NCI-H1092 treated with DMSO at 0.1 percent for 48 hours (cell line): ENCODE measurements around the gene SWT1.
"Not testable (repeated sequence)": the region's sequence is repeated elsewhere in the genome, so short reads cannot be mapped to it uniquely, and the experiment has no call there.

Source experiments
- DNase-seq: peaks from one replicate; lab custom pipeline; 2025; lab: John Stamatoyannopoulos, UW

The SWT1 gene

DNA sequence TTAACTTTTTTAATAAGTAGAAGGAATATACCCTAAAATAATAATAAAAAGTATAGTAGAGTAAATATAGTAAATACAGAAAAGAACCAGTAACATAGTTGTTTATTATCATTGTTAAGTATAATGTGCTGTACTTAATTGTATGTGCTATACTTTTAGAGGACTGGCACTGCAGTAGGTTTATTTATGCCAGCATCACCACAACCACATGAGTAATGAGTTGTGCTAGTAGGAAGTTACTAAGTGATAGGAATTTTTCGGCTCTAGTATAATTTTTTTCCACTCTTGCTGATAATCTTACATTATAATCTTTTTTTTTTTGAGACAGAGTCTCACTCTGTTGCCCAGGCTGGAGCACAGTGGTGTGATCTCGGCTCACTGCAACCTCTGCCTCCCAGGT lies 88.5 kb downstream of the SWT1 start:
- no peak for DNase-seq

DNA sequence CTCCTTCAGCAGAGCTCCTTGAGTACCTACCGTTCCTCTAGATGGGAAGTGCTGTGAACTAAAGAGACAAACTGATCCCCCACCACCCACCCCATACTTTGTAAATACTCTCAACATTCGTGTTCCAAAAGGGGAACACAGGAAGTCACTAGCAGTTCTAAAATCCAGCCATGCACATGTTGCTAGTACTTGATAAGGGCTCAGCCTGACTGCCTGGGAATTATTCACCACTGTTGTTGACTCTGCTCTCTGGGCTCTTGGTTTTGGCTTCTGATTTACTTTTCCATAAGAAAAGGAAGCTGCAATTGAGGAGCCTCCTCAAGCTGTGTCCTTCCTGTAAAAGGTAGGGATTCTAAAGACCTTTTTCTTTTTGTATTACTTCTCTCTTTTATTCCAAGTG lies 92.6 kb downstream of the SWT1 start:
- DNase-seq = no peak

DNA sequence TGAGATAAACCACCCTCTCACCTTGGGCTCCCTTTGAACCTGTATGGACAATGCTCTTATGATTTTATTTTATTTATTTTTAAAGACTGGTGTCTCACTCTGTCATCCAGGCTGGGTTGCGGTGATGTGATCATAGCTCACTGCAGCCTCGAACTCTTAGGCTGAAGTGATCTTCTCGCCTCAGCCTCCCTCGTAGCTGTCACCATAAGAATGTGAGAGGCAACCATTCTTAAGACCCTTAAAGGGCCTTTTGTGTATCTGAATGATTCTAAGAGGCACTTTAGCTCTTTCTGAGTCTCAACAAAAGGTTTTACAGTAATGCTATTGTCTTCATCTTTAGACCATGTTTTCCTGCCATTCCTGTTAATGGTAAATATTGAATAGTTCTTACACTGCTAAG lies 93.1 kb downstream of the SWT1 start:
- DNase-seq = no peak

DNA sequence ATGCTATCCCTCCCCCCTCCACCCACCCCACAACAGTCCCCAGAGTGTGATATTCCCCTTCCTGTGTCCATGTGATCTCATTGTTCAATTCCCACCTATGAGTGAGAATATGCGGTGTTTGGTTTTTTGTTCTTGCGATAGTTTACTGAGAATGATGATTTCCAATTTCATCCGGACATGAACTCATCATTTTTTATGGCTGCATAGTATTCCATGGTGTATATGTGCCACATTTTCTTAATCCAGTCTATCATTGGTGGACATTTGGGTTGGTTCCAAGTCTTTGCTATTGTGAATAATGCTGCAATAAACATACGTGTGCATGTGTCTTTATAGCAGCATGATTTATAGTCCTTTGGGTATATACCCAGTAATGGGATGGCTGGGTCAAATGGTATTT lies 95.0 kb downstream of the SWT1 start:
- DNase-seq = not testable (repeated sequence)

DNA sequence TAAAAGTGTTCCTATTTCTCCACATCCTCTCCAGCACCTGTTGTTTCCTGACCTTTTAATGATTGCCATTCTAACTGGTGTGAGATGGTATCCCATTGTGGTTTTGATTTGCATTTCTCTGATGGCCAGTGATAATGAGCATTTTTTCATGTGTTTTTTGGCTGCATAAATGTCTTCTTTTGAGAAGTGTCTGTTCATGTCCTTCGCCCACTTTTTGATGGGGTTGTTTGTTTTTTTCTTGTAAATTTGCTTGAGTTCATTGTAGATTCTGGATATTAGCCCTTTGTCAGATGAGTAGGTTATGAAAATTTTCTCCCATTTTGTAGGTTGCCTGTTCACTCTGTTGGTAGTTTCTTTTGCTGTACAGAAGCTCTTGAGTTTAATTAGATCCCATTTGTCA lies 95.4 kb downstream of the SWT1 start:
- DNase-seq = not testable (repeated sequence)

DNA sequence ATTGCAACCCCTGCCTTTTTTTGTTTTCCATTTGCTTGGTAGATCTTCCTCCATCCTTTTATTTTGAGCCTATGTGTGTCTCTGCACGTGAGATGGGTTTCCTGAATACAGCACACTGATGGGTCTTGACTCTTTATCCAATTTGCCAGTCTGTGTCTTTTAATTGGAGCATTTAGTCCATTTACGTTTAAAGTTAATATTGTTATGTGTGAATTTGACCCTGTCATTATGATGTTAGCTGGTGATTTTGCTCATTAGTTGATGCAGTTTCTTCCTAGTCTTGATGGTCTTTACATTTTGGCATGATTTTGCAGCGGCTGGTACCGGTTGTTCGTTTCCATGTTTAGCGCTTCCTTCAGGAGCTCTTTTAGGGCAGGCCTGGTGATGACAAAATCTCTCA lies 98.6 kb downstream of the SWT1 start:
- not testable (repeated sequence) for DNase-seq

DNA sequence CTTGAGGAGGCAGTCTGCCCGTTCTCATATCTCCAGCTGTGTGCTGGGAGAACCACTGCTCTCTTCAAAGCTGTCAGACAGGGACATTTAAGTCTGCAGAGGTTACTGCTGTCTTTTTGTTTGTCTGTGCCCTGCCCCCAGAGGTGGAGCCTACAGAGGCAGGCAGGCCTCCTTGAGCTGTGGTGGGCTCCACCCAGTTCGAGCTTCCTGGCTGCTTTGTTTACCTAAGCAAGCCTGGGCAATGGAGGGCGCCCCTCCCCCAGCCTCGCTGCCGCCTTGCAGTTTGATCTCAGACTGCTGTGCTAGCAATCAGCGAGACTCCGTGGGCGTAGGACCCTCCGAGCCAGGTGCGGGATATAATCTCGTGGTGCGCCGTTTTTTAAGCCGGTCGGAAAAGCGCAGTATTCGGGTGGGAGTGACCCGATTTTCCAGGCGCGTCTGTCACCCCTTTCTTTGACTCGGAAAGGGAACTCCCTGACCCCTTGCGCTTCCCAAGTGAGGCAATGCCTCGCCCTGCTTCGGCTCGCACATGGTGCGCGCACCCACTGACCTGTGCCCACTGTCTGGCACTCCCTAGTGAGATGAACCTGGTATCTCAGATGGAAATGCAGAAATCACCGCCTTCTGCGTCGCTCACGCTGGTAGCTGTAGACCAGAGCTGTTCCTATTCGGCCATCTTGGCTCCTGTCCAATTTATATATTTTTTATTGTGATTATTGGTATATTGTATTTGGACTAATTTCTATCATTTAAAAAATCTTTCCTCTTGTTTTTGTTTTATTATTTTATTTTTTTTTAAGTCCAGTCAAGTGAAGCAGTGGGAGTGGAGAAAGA lies 100.4 kb downstream of the SWT1 start:
- DNase-seq = not testable (repeated sequence)

DNA sequence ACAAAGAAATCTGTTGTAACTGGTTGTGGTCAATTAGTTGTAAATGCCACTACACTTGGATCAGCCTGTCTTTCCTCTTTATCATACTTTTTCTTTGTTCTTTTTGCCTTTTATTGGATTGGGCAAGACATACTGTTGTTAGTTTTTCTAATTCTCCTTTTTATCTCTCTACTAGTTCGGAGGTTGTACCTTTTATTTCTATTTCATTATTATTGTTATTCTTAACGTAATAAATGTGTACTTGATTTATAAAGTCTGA lies 100.9 kb downstream of the SWT1 start:
- DNase-seq = no peak

DNA sequence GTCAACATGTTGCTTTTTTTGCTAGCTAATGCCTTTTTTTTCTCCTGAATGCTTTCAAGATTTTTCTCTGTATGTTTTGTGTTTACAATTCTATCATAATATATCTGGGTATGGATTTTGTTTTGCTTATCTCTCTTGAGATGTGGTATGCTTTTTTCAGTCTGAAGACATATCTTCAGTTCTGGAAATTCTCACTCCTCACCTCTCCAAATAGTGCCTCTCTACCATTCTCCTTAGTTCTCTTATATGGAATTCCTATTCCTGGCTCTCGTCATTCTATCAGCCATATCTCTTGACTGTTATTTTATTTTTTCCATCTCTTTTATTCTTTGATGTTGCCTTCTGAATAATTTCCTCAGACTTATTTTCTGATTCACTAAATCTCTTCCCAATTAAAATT lies 101.7 kb downstream of the SWT1 start:
- DNase-seq = no peak

DNA sequence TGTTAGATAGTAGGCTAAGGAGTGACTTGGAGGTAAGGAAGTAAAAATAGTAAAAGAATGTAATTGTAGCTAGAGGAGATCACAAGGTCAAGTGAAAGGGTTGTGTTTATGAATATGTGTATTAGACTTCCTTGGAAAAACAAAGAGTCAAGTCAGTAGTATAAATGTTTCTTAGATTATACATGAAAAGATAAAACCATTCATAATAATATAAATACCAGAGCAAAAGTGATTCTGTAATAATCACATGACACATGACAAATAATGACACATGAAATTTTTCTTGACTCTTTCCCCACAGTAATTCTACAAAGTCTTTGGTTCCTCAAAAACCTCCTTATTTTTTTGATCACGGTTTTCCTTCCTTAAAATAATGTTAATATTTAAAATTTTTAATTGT lies 103.6 kb downstream of the SWT1 start:
- DNase-seq = no peak

DNA sequence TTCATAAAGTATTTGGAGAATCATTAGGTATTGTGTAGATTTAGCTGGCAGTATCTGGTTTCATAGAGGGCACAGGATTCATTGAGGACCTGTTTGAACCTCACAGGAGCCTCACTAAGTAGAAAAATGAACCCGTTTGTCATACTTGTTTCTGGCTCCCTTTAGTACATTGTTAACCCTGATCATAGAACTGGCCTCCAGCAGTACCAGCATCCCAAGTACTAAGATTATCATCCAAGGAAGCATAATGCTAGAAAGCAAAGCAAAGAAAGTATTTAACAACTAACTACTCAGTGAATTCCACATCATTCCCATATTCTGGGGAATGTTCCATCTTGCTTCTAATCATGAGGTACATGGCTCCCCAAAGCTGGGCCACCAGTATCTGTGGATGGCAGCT lies 105.2 kb downstream of the SWT1 start:
- DNase-seq = no peak

DNA sequence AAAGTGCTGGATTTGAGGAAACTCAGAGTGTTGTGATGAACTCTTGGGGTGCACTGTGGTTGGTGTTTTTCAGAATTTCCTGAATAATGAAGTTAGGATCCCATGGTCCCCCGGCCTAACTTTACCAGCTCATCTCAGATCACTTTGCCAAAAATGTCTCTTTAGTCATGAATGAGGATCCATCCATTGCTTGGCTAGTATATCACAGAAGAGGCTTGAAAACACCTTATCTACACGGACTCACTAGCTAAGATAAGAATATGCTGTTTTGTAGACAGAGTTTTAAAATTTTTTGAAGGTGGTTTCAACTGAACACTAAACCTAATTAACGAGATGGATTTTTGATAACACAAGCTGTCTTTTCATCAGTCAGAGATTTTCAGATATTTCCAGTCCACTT lies 106.3 kb downstream of the SWT1 start:
- DNase-seq = no peak

DNA sequence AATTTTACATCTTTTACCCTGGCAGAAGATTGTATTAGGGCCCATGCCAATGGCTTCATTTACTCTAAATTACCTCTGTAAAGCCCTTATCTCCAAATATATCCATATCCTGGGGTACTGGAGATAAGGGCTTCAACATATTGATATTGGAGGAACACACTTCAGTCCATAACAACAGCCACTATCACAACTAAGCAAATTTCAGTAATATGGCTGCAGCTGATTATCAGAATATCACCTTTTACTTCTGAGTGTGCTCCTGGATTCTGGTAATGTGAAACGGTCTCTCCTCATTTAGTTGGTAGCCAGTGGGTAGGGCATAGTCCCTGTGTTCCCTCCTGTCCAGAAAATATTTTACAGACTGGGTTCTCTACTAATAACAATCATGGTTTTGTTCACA lies 106.8 kb downstream of the SWT1 start:
- no peak for DNase-seq

DNA sequence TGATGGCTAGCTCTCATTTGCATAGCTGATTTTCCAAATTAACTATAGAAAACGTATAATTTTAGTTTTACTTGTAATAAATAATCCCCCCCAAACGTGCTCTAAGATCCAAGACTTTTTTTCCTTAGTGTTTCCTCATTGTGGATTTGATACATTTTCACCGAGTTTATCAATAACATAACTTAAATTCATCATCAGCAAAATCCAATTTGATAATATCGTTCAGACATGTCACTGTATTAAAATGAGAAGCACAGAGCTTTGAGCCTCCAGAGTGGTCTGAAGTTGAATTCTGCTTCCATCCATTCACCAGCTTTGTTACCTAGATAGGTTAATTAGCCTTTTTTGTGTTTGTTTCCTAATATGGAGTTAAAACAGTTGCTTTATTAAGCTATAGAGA lies 108.3 kb downstream of the SWT1 start:
- no peak for DNase-seq

DNA sequence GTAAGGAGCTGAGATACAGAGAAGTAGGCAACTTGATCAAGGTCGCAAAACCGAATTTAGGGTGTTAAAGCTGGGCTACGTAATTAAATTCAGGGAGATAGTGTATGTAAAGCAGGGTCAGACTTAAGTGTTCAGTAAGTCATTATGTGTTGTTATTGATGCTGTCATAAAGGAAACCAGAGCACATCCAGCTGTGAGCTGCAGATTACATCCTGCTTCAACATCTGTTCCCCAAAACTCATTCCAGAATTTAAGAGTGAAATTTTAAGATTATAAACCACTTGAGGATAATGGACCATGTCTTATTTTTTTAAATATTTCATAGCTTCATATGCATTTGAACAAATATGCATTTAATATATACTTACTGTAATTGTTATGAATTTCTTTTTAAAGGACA lies 110.3 kb downstream of the SWT1 start:
- no peak for DNase-seq

DNA sequence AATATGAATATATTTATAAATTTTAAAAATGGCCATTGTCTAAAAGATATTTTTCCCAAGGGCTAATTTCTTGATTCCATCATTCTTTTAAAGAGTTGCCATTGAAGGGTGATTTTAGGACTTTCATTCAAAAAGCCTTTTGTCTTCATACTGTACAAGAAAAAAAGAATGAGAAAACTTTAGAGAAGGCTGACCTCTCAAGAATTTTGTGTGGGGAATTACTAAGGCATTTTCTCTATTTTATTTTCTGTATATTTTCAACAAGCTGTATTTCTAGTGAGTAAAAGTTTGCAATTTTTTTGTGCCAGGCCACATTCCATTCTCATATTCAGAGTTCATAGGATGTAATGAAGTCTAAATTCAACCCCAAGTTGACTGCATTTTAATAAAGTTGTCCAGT lies 110.7 kb downstream of the SWT1 start:
- DNase-seq = no peak

DNA sequence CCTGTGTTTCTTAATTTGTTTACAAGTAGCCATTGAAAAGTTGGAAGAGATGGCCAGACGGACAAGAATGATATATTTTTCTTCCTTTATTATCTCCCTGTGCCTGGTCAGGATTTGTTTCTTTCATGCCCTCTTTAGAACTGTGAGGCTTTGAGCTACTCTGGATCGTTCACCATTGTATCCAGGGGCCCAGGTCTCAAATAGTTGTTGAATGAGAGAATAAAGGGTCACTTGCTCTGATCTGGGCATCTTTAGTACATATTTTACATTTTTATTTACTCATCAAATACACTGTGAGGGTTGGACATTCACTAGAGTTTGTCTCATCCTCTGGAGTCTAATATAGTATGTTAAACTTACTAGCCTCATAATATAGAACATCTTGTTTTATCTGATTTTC lies 111.4 kb downstream of the SWT1 start:
- no peak for DNase-seq

DNA sequence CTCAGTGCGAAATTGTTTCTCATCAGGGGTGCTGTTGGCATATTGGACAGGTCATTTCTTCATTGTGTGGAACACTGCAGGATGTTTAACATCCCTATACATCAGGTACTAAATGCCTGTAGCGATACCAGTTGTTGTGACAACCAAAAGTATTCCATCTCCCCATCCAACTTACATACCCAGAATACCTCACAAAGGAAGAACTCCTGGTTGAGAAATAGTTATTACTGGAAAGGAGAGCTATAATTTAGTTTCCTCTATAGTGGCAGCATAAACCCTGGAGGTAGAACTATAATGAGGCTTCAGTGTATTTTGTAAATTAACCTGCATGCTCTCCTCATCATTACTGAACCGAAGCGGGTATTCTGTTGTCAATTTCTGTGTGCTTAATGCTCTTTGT lies 115.0 kb downstream of the SWT1 start:
- DNase-seq = no peak

DNA sequence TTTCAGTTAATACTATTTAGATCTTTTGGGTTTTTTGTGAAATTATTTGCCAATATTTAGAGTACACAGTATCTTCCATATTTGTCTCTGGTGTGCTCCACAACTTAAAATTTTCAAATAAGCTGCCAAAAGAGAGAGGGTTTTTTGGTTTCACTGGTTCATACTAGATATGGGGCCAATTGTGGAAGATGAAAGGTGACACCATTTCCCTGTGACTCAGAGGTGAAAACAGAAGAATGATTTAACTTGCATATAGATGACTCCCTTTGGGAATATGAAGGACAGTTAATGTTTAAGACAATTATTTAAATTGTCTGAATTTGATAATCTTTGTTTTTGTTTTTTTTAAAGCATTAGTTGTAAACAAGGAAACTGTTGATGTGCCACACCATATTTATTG lies 122.6 kb downstream of the SWT1 start:
- DNase-seq = no peak

DNA sequence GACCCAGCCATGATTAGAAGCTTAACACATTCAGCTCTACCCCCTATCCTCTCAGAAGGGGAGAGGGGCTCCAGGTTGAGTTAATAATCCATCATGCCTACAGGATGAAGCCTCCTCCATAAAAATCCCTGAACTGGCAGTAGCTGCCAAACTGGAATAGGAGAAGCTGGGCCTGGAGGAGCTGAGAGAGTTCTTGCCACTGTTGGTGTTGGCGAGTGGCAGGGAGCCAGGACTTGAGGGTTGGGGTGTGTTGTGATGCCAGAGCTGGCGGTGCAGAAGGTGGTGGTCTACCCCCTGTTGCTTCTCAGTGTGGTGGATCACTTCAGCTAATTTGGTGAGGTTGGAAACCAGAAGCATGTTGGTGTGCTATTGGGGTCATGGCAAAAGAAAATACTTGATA lies 123.6 kb downstream of the SWT1 start:
- no peak for DNase-seq

DNA sequence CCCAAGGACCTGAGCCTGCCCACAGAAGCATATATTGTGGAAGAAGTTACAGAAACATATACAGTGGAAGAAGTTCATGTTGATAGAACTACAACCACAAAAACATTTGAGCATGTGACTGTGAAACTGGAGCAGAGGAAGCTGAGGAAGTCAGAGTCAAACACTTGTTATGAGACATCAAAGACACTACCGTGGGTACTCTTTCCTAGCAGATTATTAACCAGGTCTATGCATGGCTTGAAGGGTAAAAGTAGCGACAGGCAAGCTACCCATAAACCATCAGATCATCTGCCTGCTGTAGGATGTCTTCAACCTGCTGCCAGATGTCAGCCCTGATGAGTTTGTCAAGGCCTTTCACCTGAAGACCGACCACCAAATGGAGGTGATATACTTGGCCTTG lies 124.3 kb downstream of the SWT1 start:
- no peak for DNase-seq

DNA sequence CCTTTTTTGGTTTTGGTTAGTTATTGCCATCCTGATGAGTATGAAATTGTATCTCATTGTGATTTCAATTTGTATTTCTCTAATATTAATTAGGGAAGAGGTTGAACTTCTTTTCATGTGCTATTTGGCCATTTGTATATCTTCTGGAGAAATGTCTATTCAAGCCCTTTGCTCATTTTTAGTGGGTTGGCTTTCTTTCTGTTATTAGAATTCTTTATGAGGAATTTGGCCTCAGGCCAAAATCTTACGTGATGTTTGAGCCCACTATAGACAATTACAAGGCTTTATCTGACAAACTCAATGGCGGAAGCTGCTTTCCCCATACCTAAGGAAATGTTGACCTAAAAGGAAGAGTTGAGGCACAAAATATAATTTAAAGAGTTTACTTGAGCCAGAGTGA lies 127.1 kb downstream of the SWT1 start:
- no peak for DNase-seq

DNA sequence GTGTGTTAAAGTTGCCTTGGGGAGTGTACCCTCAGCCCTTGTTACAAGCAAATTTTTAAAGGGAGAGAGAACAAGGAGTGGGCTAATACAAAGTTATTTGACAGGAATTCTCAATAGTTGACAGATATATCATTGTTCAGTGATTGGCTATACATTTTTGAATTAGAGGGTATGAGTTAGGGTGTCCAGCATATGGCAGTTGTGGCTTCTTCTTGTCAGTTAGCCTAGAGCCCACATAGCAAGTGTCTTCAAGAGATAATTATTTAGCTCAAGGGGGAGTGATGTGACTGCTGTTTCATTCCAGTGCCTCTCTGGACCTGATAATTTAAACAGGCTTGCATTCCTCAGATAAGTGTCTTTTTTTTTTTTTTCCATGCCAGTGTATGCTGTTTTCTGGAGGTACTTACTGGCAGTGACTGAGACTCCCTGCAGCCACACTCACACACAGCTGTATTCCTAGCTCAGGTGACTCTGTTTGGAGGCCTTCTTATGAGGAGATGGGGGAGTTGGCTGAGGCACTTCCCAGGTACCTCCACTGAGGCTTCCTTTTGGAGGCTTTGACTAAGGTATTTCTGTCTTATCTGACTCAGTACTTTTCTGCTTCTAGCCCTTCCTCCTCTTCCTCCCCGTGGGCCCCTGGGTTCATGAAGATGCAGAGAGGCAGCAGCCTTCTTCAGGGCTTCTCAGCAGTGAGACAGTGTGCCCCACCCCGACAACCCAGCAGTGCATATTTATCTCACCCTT lies 127.7 kb downstream of the SWT1 start:
- no peak for DNase-seq

DNA sequence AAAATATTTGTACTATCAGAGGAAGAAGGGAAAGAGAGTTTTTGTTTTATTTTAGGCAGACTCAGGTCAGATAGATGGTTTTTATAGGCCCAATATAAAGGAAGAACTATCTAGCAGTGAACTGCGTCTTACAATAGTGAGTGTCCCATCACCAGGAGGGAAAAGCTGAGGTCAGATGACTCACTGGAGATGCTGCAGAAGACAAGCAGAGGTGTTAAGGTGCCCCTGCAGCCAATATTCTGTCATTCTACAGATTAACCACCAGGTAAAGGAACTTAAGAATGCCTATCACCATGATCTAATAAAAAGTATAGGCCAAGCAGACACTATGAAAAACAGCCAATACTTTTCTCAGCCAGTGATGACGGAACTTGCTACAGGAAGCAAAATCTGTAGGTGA lies 130.5 kb downstream of the SWT1 start:
- no peak for DNase-seq
